ENCODE results near the gene FGF18. TPM values are rescaled to one million over a fixed set of nuclear protein-coding genes. Genes with fewer than 3 reads are reported as not detected.

FGF18 gene
- total RNA-seq, 1 experiment from 2014 or later: 0.94 TPM

DNA sequence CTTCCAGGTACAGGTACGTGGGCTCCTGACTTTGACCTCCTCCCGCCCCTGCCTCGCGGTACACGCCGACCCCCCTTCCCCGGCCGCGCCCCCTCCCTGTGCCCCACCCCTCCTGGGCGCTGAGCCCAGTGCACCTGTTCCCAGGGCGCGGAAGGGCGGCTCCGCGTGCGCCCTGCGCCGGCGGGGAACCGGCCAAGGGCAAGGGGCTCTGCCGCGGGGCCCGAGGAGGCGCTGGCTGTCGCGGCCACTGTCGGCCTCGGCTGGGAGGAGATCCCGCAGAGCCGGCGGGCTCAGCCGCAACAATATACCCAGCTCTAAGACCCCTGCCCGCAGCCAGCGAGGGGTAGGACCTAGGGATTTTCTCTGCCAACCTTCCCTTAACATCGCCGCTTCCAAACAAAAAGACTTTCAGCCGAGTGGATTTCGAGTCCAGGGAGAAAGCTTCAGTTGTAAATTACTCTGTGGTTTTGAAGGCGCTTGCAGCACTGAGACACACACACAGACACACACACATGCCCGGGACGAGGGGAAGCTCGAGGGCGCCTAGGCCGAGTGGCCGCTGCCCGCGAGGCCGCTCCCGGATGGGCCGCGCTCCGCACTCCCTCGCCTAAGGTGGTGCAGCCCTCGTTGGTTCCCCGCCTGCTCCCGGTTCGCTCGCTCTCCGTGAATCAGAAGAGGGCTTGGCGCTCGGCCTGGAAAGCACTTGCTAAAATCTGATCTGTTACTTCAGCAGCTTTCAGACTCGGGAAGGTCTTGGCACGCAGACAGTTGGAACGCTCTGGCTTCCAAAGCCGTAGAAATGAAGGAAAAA is 1.2 kb downstream of the FGF18 start:
- no peaks in the 10 kb centered on the region for H3K79me1 ChIP-seq (ENCODE audit: insufficient read depth, low read depth, low read length, poor library complexity, severe bottlenecking)
- Mint-ChIP-seq H3K36me3 (ENCODE audit: insufficient read depth in 1 of 3, low read depth in 3 of 3) (no peaks in the 10 kb centered on the region), H3K4me1 (peaks cover 24 to 46% of the 10 kb centered on the region in 2 experiments), H3K27ac (peak overlapping the region in 1 of 3 experiments; percentile 74; a peak in 1 of 7 replicates), H3K4me3 (peak overlapping the region; percentile 67 to 89), H3K9me3 (no peaks in the 10 kb centered on the region; a peak in 1 of 5 replicates), H3K27me3 (ENCODE audit: low read depth) (peaks cover 52% of the 10 kb centered on the region)
- no peak overlapping the region for H3T11ph ChIP-seq (ENCODE audit: low read length)
- H2AK5ac ChIP-seq (ENCODE audit: insufficient read length, low read length): no peak overlapping the region
- no peak overlapping the region for H2BK12ac ChIP-seq (ENCODE audit: insufficient read length, low read depth, low read length)
- no peak overlapping the region for H3K56ac ChIP-seq (ENCODE audit: insufficient read length, low read depth, low read length)
- no peak overlapping the region for H2BK20ac ChIP-seq (ENCODE audit: low read depth, low read length, poor library complexity, severe bottlenecking)
- H3K23ac ChIP-seq (ENCODE audit: insufficient read length, low read depth, low read length): no peak overlapping the region
- no peak overlapping the region for H3K9ac ChIP-seq (ENCODE audit: extremely low read depth, insufficient read length, low read length)
- H3K27me3 ChIP-seq (ENCODE audit: insufficient read depth, low read length): peaks cover 13% of the 10 kb centered on the region; the same call in 1 of the 2 replicates
- no peak overlapping the region for H2BK15ac ChIP-seq (ENCODE audit: low read depth, low read length)
- no peaks in the 10 kb centered on the region for H3K9me3 ChIP-seq (ENCODE audit: control insufficient read depth, low read depth, low read length)
- TF ChIP-seq, protein P1, sequence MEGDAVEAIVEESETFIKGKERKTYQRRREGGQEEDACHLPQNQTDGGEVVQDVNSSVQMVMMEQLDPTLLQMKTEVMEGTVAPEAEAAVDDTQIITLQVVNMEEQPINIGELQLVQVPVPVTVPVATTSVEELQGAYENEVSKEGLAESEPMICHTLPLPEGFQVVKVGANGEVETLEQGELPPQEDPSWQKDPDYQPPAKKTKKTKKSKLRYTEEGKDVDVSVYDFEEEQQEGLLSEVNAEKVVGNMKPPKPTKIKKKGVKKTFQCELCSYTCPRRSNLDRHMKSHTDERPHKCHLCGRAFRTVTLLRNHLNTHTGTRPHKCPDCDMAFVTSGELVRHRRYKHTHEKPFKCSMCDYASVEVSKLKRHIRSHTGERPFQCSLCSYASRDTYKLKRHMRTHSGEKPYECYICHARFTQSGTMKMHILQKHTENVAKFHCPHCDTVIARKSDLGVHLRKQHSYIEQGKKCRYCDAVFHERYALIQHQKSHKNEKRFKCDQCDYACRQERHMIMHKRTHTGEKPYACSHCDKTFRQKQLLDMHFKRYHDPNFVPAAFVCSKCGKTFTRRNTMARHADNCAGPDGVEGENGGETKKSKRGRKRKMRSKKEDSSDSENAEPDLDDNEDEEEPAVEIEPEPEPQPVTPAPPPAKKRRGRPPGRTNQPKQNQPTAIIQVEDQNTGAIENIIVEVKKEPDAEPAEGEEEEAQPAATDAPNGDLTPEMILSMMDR (conservative IDR thresholded peaks at IDR 0.05): no peak
- no peaks in the 10 kb centered on the region for H3K79me2 ChIP-seq (ENCODE audit: insufficient read depth, low read length)
- peaks cover 2% of the 10 kb centered on the region for H4K20me1 ChIP-seq (ENCODE audit: control insufficient read depth, insufficient read depth, insufficient read length)
- H4K91ac ChIP-seq (ENCODE audit: insufficient read length, low read depth, low read length): no peak overlapping the region
- H3K4me1 ChIP-seq (ENCODE audit: insufficient read depth, low read length): no peaks in the 10 kb centered on the region; the same call in 1 of the 2 replicates
- no peak overlapping the region for H2BK120ac ChIP-seq (ENCODE audit: low read depth, low read length, poor library complexity, severe bottlenecking)
- peak; percentile 41 for DNase-seq
- no peak overlapping the region for H2AFZ ChIP-seq (ENCODE audit: low read length)
- no CpG with 5 or more reads among the region's 65 CpGs for WGBS (ENCODE audit: extremely low coverage, insufficient read length, low lambda C conversion rate)
- H2BK5ac ChIP-seq (ENCODE audit: insufficient read length, low read length): no peak overlapping the region
- H3K23me2 ChIP-seq (ENCODE audit: insufficient read length, low read depth, low read length, poor library complexity, severe bottlenecking): peaks cover 16% of the 10 kb centered on the region
- H3K18ac ChIP-seq (ENCODE audit: insufficient read length, low read depth, low read length): no peak overlapping the region
- H4K8ac ChIP-seq (replicated peaks; ENCODE audit: insufficient read length, low read depth, low read length): no peak overlapping the region
- no peak overlapping the region for H3K27ac ChIP-seq (ENCODE audit: insufficient read length, low read depth, low read length)
- H3K4me2 ChIP-seq (ENCODE audit: insufficient read depth, insufficient read length, low read length): peak overlapping the region; percentile 98
- 0 out of 2 replicates have a peak overlapping the region, but pooled peaks have one; percentile 30 for H3K14ac ChIP-seq (ENCODE audit: insufficient read depth, low read length)
- H3K4ac ChIP-seq (ENCODE audit: low read depth, low read length): no peak overlapping the region
- H4K5ac ChIP-seq (ENCODE audit: insufficient read length, low read depth, low read length): no peak overlapping the region
